Right kidney (tissue), 9 donors: ENCODE results near the gene IAH1.

ENCODE experiments used
- DNase-seq: peaks from one replicate; pipeline ENCODE4 v3.0.0-alpha.2; 2016
- long read RNA-seq, 8 donors: transcript quantifications; one replicate each; lab custom pipeline, GENCODE V29; 2026

The IAH1 gene
- long read RNA-seq, donor 1, transcript IAH1-215 (6 exons, 1,266 nt), result major isoform, 33 of 42 reads
- long read RNA-seq, donor 1, transcript IAH1-202 (5 exons, 2,137 nt), result minor isoform, 6 of 42 reads
- long read RNA-seq, donor 1, partial matches to known transcripts, result 0 of 42 reads
- long read RNA-seq, donor 1, other reads (novel, unspliced or antisense), result 0 of 42 reads
- long read RNA-seq, donor 2, transcript IAH1-215 (6 exons, 1,266 nt), result major isoform, 20 of 21 reads
- long read RNA-seq, donor 2, partial matches to known transcripts, result 0 of 21 reads
- long read RNA-seq, donor 2, other reads (novel, unspliced or antisense), result 0 of 21 reads
- long read RNA-seq, donor 3, transcript IAH1-215 (6 exons, 1,266 nt), result major isoform, 11 of 13 reads
- long read RNA-seq, donor 3, partial matches to known transcripts, result 0 of 13 reads
- long read RNA-seq, donor 3, other reads (novel, unspliced or antisense), result 0 of 13 reads
- long read RNA-seq, donor 4, transcript IAH1-215 (6 exons, 1,266 nt), result major isoform, 17 of 21 reads
- long read RNA-seq, donor 4, partial matches to known transcripts, result 0 of 21 reads
- long read RNA-seq, donor 4, other reads (novel, unspliced or antisense), result 0 of 21 reads
- long read RNA-seq, donor 5, transcript IAH1-215 (6 exons, 1,266 nt), result major isoform, 21 of 21 reads
- long read RNA-seq, donor 5, partial matches to known transcripts, result 0 of 21 reads
- long read RNA-seq, donor 5, other reads (novel, unspliced or antisense), result 0 of 21 reads
- long read RNA-seq, donor 6, transcript IAH1-215 (6 exons, 1,266 nt), result major isoform, 17 of 21 reads
- long read RNA-seq, donor 6, partial matches to known transcripts, result 0 of 21 reads
- long read RNA-seq, donor 6, other reads (novel, unspliced or antisense), result 0 of 21 reads
- long read RNA-seq, donor 7, transcript IAH1-215 (6 exons, 1,266 nt), result major isoform, 20 of 48 reads
- long read RNA-seq, donor 7, partial matches to known transcripts, result 25 of 48 reads
- long read RNA-seq, donor 7, other reads (novel, unspliced or antisense), result 0 of 48 reads
- long read RNA-seq, donor 8, transcript IAH1-215 (6 exons, 1,266 nt), result major isoform, 16 of 17 reads
- long read RNA-seq, donor 8, partial matches to known transcripts, result 0 of 17 reads
- long read RNA-seq, donor 8, other reads (novel, unspliced or antisense), result 0 of 17 reads

- peak; percentile 94 for DNase-seq
Measured at GRCh38 chr2:9474361-9475057, at the start of gene IAH1. Gene IAH1 (plus strand): TSS chr2:9474551. CDS start chr2:9474567, 16 bp downstream.

- no peak for DNase-seq
Measured at GRCh38 chr2:9428965-9429577, 45.3 kb upstream of the IAH1 start.

- DNase-seq, result no peak
Measured at GRCh38 chr2:9430316-9431293, 43.7 kb upstream of the IAH1 start.

- no peak for DNase-seq
Measured at GRCh38 chr2:9434489-9434888, 39.9 kb upstream of the IAH1 start.

- DNase-seq, result no peak
Measured at GRCh38 chr2:9439536-9439935, 34.8 kb upstream of the IAH1 start.

- DNase-seq, result no peak
Measured at GRCh38 chr2:9440058-9440727, 34.2 kb upstream of the IAH1 start.

- DNase-seq, result no peak
Measured at GRCh38 chr2:9441556-9441955, 32.8 kb upstream of the IAH1 start.

- no peak for DNase-seq
Measured at GRCh38 chr2:9443526-9443925, 30.8 kb upstream of the IAH1 start.

GRCh38 chr2:9445089-9445488, 29.3 kb upstream of the IAH1 start:
- DNase-seq, result no peak

GRCh38 chr2:9451231-9451630, 23.1 kb upstream of the IAH1 start:
- no peak for DNase-seq

GRCh38 chr2:9460441-9461017, 13.8 kb upstream of the IAH1 start:
- no peak for DNase-seq

- DNase-seq, result no peak
Measured at GRCh38 chr2:9461079-9461478, 13.3 kb upstream of the IAH1 start.

GRCh38 chr2:9462313-9462712, 12.0 kb upstream of the IAH1 start:
- no peak for DNase-seq

GRCh38 chr2:9462886-9463697, 11.3 kb upstream of the IAH1 start:
- no peak for DNase-seq

- no peak for DNase-seq
Measured at GRCh38 chr2:9463698-9464034, 10.7 kb upstream of the IAH1 start.

- no peak for DNase-seq
Measured at GRCh38 chr2:9465170-9465569, 9.2 kb upstream of the IAH1 start.

- DNase-seq, result no peak
Measured at GRCh38 chr2:9466147-9466683, 8.1 kb upstream of the IAH1 start.

- DNase-seq, result no peak
Measured at GRCh38 chr2:9467687-9468086, 6.7 kb upstream of the IAH1 start.
